Measurements from ENCODE around the gene PPP2R3A. TPM values are rescaled to one million over a fixed set of nuclear protein-coding genes. Genes with fewer than 3 reads are reported as not detected.
"Not testable (repeated sequence)": the region's sequence is repeated elsewhere in the genome, so short reads cannot be mapped to it uniquely, and the experiment has no call there.

Gene PPP2R3A
- total RNA-seq, 5 donors from 2014 or later (not counting 1 experiment from before 2014, with no cell fraction given), result 0.19 to 0.95 (median 0.30) TPM

- H3K9me3 Mint-ChIP-seq, result peaks cover 0 to 14% (median 12%) of the 10 kb centered on the region in 3 donors
- ATAC-seq (replicated peaks in 1 of 4); H3K4me3 Mint-ChIP-seq; H3K9me3 ChIP-seq; CTCF ChIA-PET; H3K27me3 Mint-ChIP-seq; H3K27ac ChIP-seq (ENCODE audit: low read length); H3K4me1 Mint-ChIP-seq; H3K27ac Mint-ChIP-seq; DNase-seq; H3K36me3 ChIP-seq (ENCODE audit: control insufficient read depth in 2 of 2, extremely low read depth in 1 of 2, insufficient read depth in 1 of 2, low read length in 1 of 2); H3K36me3 Mint-ChIP-seq; H3K27me3 ChIP-seq (replicated peaks in 1 of 2; ENCODE audit: control insufficient read depth in 2 of 2, extremely low read depth in 1 of 2, insufficient read depth in 2 of 2, low read length in 1 of 2); H3K4me3 ChIP-seq (ENCODE audit: control insufficient read depth in 1 of 2, extremely low read depth in 1 of 2, low read length in 1 of 2); H3K4me1 ChIP-seq (ENCODE audit: control insufficient read depth in 1 of 2, extremely low read depth in 1 of 2, insufficient read depth in 2 of 2, low read length in 2 of 2); POLR2A ChIA-PET: not testable (repeated sequence)
- WGBS (ENCODE audit: insufficient coverage), result no CpG with 5 or more reads among the region's 1 CpG
Observed at GRCh38 chr3:135937766-135938165, 27.8 kb upstream of the PPP2R3A start.

GRCh38 chr3:135944831-135945230, 20.7 kb upstream of the PPP2R3A start:
- DNase-seq (no peak), ATAC-seq (replicated peaks in 1 of 4) (no peak)
- Histone ChIP-seq H3K9me3 (no peaks in the 10 kb centered on the region), H3K4me3 (ENCODE audit: control insufficient read depth in 1 of 2, extremely low read depth in 1 of 2, low read length in 1 of 2) (no peak overlapping the region), H3K27me3 (replicated peaks in 1 of 2; ENCODE audit: control insufficient read depth in 2 of 2, extremely low read depth in 1 of 2, insufficient read depth in 2 of 2, low read length in 1 of 2) (peaks cover 0 to 8% of the 10 kb centered on the region in 2 experiments), H3K36me3 (ENCODE audit: control insufficient read depth in 2 of 2, extremely low read depth in 1 of 2, insufficient read depth in 1 of 2, low read length in 1 of 2) (no peaks in the 10 kb centered on the region), H3K4me1 (ENCODE audit: control insufficient read depth in 1 of 2, extremely low read depth in 1 of 2, insufficient read depth in 2 of 2, low read length in 2 of 2) (no peaks in the 10 kb centered on the region), H3K27ac (ENCODE audit: low read length) (no peak overlapping the region)
- Mint-ChIP-seq H3K27me3 (peaks cover 29 to 31% of the 10 kb centered on the region in 2 donors), H3K4me3 (no peak overlapping the region), H3K27ac (no peak overlapping the region), H3K36me3 (no peaks in the 10 kb centered on the region), H3K4me1 (no peaks in the 10 kb centered on the region), H3K9me3 (peaks cover 0 to 1% (median 1%) of the 10 kb centered on the region in 3 donors)
- WGBS (ENCODE audit: insufficient coverage), result 93% methylated on average over 2 of the region's 2 CpGs
- ChIA-PET CTCF (interaction anchor here in 1 of 2 donors (0.6 kb wide), 1 partner anchor 271 kb away, joined by 3 read pairs; no protein-coding TSS in a partner anchor), POLR2A (no interaction called here)

GRCh38 chr3:135950941-135951340, 14.6 kb upstream of the PPP2R3A start:
- H3K36me3 Mint-ChIP-seq, result no peaks in the 10 kb centered on the region
- DNase-seq, result no peak
- no CpG with 5 or more reads among the region's 2 CpGs for WGBS (ENCODE audit: insufficient coverage)
- POLR2A ChIA-PET, result no interaction called here
- no peaks in the 10 kb centered on the region for H3K36me3 ChIP-seq (ENCODE audit: control insufficient read depth in 2 of 2, extremely low read depth in 1 of 2, insufficient read depth in 1 of 2, low read length in 1 of 2)
- H3K27me3 ChIP-seq (replicated peaks in 1 of 2; ENCODE audit: control insufficient read depth in 2 of 2, extremely low read depth in 1 of 2, insufficient read depth in 2 of 2, low read length in 1 of 2), result no peaks in the 10 kb centered on the region
- CTCF ChIA-PET, result interaction anchor here in 1 of 2 donors (0.6 kb wide), 1 partner anchor 1101 kb away, joined by 3 read pairs; no protein-coding TSS in a partner anchor
- no peaks in the 10 kb centered on the region for H3K4me1 ChIP-seq (ENCODE audit: control insufficient read depth in 1 of 2, extremely low read depth in 1 of 2, insufficient read depth in 2 of 2, low read length in 2 of 2)
- no peak overlapping the region for H3K4me3 ChIP-seq (ENCODE audit: control insufficient read depth in 1 of 2, extremely low read depth in 1 of 2, low read length in 1 of 2)
- no peak for ATAC-seq (replicated peaks in 1 of 4)
- H3K4me3 Mint-ChIP-seq, result no peak overlapping the region
- peaks cover 0 to 17% (median 0%) of the 10 kb centered on the region in 3 donors for H3K9me3 Mint-ChIP-seq
- H3K4me1 Mint-ChIP-seq, result no peaks in the 10 kb centered on the region
- no peak overlapping the region for H3K27ac ChIP-seq (ENCODE audit: low read length)
- peaks cover 7 to 18% of the 10 kb centered on the region in 2 donors for H3K27me3 Mint-ChIP-seq
- no peaks in the 10 kb centered on the region for H3K9me3 ChIP-seq
- H3K27ac Mint-ChIP-seq, result no peak overlapping the region

GRCh38 chr3:135964160-135964955, 1.2 kb upstream of the PPP2R3A start:
- peak overlapping the region; percentile 73 to 82 (median 80) for H3K4me3 Mint-ChIP-seq
- H3K9me3 Mint-ChIP-seq, result peaks cover 0 to 28% (median 15%) of the 10 kb centered on the region in 3 donors
- peaks cover 0 to 19% (median 14%) of the 10 kb centered on the region in 3 donors for H3K4me1 Mint-ChIP-seq
- WGBS (ENCODE audit: insufficient coverage), result no CpG with 5 or more reads among the region's 1 CpG
- H3K27me3 ChIP-seq (replicated peaks in 1 of 2; ENCODE audit: control insufficient read depth in 2 of 2, extremely low read depth in 1 of 2, insufficient read depth in 2 of 2, low read length in 1 of 2), result peaks cover 0 to 15% of the 10 kb centered on the region in 2 experiments
- H3K36me3 ChIP-seq (ENCODE audit: control insufficient read depth in 2 of 2, extremely low read depth in 1 of 2, insufficient read depth in 1 of 2, low read length in 1 of 2), result no peaks in the 10 kb centered on the region
- CTCF ChIA-PET, result no interaction called here
- peaks cover 13 to 32% of the 10 kb centered on the region in 2 donors for H3K27me3 Mint-ChIP-seq
- POLR2A ChIA-PET, result interaction anchor here in 1 of 2 donors (0.5 kb wide), 1 partner anchor 1407 kb away, joined by 6 read pairs; no protein-coding TSS in a partner anchor
- peaks cover 3 to 13% of the 10 kb centered on the region in 2 experiments for H3K4me1 ChIP-seq (ENCODE audit: control insufficient read depth in 1 of 2, extremely low read depth in 1 of 2, insufficient read depth in 2 of 2, low read length in 2 of 2)
- no peak overlapping the region for H3K27ac Mint-ChIP-seq
- no peak overlapping the region for H3K4me3 ChIP-seq (ENCODE audit: control insufficient read depth in 1 of 2, extremely low read depth in 1 of 2, low read length in 1 of 2)
- H3K27ac ChIP-seq (ENCODE audit: low read length), result no peak overlapping the region
- ATAC-seq (replicated peaks in 1 of 4), result no peak
- no peaks in the 10 kb centered on the region for H3K9me3 ChIP-seq
- no peak for DNase-seq
- no peaks in the 10 kb centered on the region for H3K36me3 Mint-ChIP-seq

GRCh38 chr3:135965129-135965505, 411 bp upstream of the PPP2R3A start:
- H3K4me1 Mint-ChIP-seq, result peaks cover 0 to 19% (median 14%) of the 10 kb centered on the region in 3 donors
- Histone ChIP-seq H3K36me3 (ENCODE audit: control insufficient read depth in 2 of 2, extremely low read depth in 1 of 2, insufficient read depth in 1 of 2, low read length in 1 of 2) (no peaks in the 10 kb centered on the region), H3K4me1 (ENCODE audit: control insufficient read depth in 1 of 2, extremely low read depth in 1 of 2, insufficient read depth in 2 of 2, low read length in 2 of 2) (peaks cover 3 to 13% of the 10 kb centered on the region in 2 experiments), H3K9me3 (no peaks in the 10 kb centered on the region), H3K27ac (ENCODE audit: low read length) (no peak overlapping the region), H3K27me3 (replicated peaks in 1 of 2; ENCODE audit: control insufficient read depth in 2 of 2, extremely low read depth in 1 of 2, insufficient read depth in 2 of 2, low read length in 1 of 2) (peaks cover 0 to 15% of the 10 kb centered on the region in 2 experiments), H3K4me3 (ENCODE audit: control insufficient read depth in 1 of 2, extremely low read depth in 1 of 2, low read length in 1 of 2) (peak overlapping the region in 1 of 2 donors; percentile 6)
- POLR2A ChIA-PET, result no interaction called here
- H3K9me3 Mint-ChIP-seq, result peaks cover 0 to 20% (median 13%) of the 10 kb centered on the region in 3 donors
- ATAC-seq (replicated peaks in 1 of 4), result no peak
- H3K36me3 Mint-ChIP-seq, result no peaks in the 10 kb centered on the region
- CTCF ChIA-PET, result no interaction called here
- 34% methylated on average over 16 of the region's 16 CpGs for WGBS (ENCODE audit: insufficient coverage)
- peaks cover 16 to 34% of the 10 kb centered on the region in 2 donors for H3K27me3 Mint-ChIP-seq
- peak overlapping the region; percentile 73 to 82 (median 80) for H3K4me3 Mint-ChIP-seq
- no peak for DNase-seq
- H3K27ac Mint-ChIP-seq, result peak overlapping the region; percentile 19 to 68

- H3K4me3 Mint-ChIP-seq, result peak overlapping the region; percentile 72 to 82 (median 78)
- H3K36me3 Mint-ChIP-seq, result no peaks in the 10 kb centered on the region
- Histone ChIP-seq H3K27ac (ENCODE audit: low read length) (no peak overlapping the region), H3K4me1 (ENCODE audit: control insufficient read depth in 1 of 2, extremely low read depth in 1 of 2, insufficient read depth in 2 of 2, low read length in 2 of 2) (peaks cover 3 to 13% of the 10 kb centered on the region in 2 experiments), H3K4me3 (ENCODE audit: control insufficient read depth in 1 of 2, extremely low read depth in 1 of 2, low read length in 1 of 2) (peak overlapping the region; percentile 41 to 87), H3K36me3 (ENCODE audit: control insufficient read depth in 2 of 2, extremely low read depth in 1 of 2, insufficient read depth in 1 of 2, low read length in 1 of 2) (no peaks in the 10 kb centered on the region), H3K27me3 (replicated peaks in 1 of 2; ENCODE audit: control insufficient read depth in 2 of 2, extremely low read depth in 1 of 2, insufficient read depth in 2 of 2, low read length in 1 of 2) (peaks cover 0 to 15% of the 10 kb centered on the region in 2 experiments), H3K9me3 (no peaks in the 10 kb centered on the region)
- H3K4me1 Mint-ChIP-seq, result peaks cover 0 to 19% (median 14%) of the 10 kb centered on the region in 3 donors
- peaks cover 0 to 9% (median 5%) of the 10 kb centered on the region in 3 donors for H3K9me3 Mint-ChIP-seq
- ATAC-seq (replicated peaks in 1 of 4) (peak in 1 of 4 experiments; percentile 4), DNase-seq (peak in 4 of 35 experiments; percentile 0 to 13 (median 2))
- POLR2A ChIA-PET, result interaction anchor here in 1 of 2 donors (0.6 kb wide), 1 partner anchor 73 kb away, joined by 3 read pairs; no protein-coding TSS in a partner anchor
- 5% methylated on average over 22 of the region's 38 CpGs for WGBS (ENCODE audit: insufficient coverage)
- no peak overlapping the region for H3K27ac Mint-ChIP-seq
- peaks cover 21 to 39% of the 10 kb centered on the region in 2 donors for H3K27me3 Mint-ChIP-seq
- CTCF ChIA-PET, result no interaction called here
Observed at GRCh38 chr3:135966271-135966961, 888 bp downstream of the PPP2R3A start.

All from T-cell (primary cell).